HuH-7.5 (cell line): ENCODE data around the gene GPRC5C.
A peak's percentile ranks its signal among the peaks of the same experiment; 100 is the strongest.

Experiments
- DNase-seq: peaks from one replicate; pipeline ENCODE4 v3.0.0; 2011; ENCODE audit warnings: low spot score

The GPRC5C gene, protein sequence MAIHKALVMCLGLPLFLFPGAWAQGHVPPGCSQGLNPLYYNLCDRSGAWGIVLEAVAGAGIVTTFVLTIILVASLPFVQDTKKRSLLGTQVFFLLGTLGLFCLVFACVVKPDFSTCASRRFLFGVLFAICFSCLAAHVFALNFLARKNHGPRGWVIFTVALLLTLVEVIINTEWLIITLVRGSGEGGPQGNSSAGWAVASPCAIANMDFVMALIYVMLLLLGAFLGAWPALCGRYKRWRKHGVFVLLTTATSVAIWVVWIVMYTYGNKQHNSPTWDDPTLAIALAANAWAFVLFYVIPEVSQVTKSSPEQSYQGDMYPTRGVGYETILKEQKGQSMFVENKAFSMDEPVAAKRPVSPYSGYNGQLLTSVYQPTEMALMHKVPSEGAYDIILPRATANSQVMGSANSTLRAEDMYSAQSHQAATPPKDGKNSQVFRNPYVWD

DNA sequence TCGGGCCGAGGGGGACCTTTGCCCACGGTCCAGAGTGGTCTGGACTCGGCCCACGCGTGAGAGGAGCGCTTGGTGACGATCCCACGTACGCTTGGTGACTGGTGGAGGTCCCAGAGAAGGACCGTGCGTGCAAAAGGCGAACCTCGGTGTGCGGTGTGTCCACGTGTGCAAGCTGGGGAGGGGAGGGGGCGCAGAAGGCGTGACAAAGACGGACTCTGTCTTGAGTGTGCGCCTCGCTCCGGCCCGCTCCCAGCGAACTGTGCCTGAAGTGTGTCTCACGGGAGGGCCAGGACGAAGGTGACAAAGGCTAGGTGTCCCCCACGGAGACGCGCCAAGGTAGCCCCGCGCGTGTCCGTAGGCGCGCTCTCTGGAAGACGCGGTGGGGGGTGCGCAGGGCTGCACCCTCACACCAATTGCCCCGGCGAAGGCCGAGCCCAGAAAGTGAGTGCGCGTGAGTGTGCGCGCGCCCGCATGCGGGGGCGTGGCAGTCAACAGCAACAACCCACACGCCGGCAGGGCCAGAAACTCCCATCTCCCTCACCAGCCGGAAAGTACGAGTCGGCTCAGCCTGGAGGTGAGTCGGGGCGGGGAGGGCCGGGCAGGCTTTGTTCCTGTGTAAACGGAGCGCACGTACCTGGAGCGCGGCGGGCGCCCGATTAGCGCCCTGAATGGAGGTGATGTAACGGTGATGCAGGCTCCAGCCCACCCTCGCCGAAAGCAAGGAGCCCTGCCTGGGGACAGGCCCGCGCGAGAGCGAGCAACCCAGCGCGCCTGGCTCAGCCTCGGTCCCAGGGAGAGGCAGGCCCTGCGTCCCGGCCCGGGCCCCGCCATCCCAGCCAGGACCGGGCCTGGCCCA, at the start of gene GPRC5C:
Gene GPRC5C (plus strand): TSS at position 521 of the 856 bp plus-strand sequence. CDS start 7,689 bp downstream, outside the sequence.
- DNase-seq, result peak; percentile 92

DNA sequence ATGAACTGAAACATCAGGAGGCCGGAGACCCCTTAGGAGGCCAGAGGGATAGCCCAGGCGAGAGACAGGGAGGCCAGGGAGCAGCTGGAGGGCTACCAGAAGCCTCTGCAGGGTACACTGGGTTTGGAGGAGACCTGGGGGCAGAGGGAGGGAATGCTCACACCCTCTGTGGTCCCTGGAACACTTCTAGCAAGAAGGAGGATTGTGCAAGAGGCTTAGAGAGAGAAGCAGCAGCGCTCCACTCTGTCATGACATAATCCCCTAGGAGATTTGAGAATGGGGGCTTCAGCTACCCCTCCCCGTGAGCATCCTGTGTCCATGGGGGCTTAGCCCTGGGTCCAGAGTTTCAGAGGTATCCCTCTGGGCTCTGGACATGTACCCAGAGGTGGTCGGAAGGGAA, 48.7 kb upstream of the GPRC5C start:
- DNase-seq, result no peak

DNA sequence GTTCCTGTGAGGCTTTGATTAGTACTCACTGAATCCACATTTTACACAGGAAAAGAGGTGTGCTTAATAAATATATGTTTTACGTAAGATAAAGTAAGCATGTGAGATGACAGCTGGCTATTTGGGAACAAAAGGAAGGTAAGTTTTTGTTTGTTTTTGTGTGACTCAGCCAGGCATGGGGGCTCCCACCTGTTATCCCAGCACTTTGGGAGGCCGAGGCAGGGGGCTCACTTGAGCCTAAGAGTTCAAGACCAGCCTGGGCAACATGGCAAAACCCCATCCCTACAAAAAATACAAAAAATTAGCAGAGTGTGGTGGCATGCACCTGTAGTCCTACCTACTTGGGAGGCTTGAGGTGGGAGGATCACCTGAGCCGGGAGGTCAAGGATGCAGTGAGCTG, 46.7 kb upstream of the GPRC5C start:
- no peak for DNase-seq

DNA sequence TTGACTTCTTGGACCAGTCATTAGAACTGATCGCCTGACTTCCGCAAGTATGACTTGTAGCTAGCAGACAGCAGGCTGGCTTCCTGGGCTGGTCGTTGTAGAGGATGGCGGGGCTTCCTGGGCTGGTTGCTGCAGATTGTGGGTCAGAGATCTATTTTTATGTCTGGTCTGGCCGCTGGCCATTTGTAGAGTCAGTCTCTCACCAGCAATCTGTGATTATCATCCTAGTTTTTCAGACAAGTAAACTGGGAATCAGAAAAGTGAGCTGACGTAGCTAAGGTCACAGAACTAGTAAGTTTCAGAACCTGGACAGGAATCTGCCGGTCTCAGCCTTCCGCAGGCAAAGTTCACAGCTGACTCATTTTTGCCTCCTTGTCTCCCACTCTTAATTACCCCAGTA, 45.5 kb upstream of the GPRC5C start:
- DNase-seq, result no peak

DNA sequence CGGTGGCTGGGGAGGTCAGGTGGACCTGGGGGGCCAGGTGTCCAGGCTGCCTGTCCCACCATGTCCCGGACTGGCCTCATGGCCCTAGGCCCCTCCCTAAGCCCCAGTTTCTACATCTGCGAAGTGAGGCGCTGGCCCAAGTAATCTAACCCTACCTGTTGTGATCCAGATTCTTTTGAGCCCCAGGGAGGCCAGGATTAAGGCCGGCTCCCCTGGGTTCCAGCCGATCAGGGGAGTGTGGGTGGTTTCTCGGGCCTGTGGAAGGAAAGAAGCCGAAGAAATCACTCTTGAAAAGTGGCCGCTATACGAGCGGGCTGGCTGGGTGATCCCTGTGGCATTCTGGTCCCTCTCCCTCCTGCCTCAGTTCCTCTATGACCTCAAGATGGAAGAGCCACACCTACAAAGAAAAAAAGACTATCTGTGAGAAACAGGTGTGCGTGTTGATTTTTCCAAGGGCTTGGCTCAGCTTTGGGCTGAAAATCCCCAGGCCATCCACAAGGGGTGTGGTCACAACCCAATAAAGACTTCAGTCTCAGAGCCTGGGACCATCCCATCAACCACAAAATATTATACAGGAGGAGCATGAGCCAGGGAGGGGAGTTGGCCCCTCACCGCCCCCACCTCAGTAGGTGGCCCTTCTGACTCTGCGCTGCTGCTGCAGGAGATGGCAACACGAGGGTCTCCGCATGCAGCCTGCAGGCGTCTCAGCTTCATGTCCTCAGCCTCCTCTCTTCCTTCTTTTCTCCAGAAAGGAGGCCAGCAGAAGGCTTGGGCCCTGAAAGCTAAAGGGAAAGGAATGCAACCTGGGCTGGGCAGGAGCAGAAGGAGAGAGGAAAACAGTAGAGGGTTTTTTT, 44.3 kb upstream of the GPRC5C start:
- no peak for DNase-seq

- DNase-seq, result no peak
Observed at GRCh38 chr17:74389084-74389753, 42.7 kb upstream of the GPRC5C start.

- no peak for DNase-seq
Observed at GRCh38 chr17:74389937-74390679, 41.8 kb upstream of the GPRC5C start.

DNA sequence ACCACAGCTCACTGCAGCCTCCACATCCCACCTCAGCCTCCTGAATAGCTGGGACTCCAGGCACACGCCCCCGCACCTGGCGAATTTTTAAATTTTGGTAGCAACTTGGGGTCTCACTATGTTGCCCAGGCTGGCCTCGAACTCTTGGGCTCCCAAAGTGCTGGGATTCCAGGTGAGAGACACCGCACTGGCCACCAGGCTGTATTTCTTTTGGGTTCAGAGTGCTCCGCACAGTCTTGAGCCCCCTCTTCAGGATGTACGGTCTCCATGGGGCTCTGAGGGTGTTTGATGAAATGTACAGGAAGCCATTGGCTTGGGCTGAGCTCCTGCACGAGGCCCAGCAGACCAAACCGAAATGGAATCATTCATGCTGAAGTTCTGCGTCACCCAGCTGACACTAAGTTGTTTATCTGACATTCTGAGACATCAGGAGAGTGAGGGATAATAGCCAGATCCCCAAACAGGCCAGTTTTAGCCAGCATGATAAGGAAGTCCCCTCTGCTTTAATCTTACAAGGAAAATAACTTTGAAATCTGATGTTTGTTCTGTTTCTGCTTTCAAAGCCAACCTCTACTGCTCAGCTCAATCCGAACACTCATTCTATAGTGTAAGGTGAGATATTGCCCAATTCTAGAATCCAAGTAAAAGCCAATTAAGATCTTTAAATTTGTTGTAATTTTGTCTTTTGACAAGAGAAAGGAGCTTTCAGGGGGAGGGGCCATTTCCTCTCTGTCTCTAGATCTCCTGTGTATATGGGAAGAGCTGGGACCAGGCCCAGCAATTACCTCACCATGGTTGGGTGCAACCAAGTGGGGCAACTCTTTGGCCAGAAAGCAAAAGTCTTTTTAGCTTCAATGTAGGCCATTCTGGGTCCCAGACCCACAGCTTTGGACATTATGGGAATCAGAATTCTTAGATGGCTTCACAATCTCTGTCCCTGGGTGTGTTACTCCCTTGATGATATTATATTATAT, 40.9 kb upstream of the GPRC5C start:
- no peak for DNase-seq

- no peak for DNase-seq
Observed at GRCh38 chr17:74391771-74392170, 40.1 kb upstream of the GPRC5C start.

- no peak for DNase-seq
Observed at GRCh38 chr17:74392848-74393247, 39.0 kb upstream of the GPRC5C start.

- no peak for DNase-seq
Observed at GRCh38 chr17:74393346-74393942, 38.4 kb upstream of the GPRC5C start.

- DNase-seq, result no peak
Observed at GRCh38 chr17:74394275-74394950, 37.5 kb upstream of the GPRC5C start.

DNA sequence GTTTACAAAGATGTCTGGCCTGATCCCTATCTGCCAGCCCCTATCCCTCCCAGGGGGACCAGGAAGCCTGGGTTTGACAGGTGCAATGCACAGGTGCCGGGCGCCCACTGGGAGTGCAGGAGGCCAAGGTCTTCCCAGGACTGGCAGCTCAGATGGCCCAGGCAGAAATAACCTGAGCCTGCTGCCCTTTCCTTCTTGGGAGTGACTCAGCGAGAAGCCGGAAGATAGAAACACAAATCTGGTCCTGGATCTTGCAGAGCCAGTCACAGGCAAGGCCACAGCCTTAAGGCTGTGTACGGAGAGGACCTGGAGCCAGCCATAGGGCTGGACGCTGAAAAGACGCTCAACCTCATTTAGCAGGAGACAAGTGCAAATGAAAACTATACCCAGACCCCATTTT, 36.9 kb upstream of the GPRC5C start:
- no peak for DNase-seq

DNA sequence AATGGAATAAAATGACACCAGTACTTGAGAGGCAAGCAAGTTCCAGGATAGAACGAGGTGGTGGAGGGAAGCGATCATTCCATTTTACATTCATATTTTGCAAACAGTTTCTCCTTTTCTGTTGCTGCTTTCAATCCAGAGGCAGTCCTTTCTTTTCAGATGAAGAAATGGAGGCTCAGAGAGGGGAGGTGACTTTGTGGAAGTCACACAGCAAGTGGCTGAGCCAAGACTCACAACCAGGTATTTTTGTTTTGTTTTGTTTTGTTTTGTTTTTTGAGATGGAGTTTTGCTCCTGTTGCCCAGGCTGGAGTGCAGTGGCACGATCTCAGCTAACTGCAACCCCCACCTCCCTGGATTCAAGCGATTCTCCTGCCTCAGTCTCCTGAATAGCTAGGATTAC, 35.3 kb upstream of the GPRC5C start:
- DNase-seq, result no peak

GRCh38 chr17:74402048-74402447, 29.8 kb upstream of the GPRC5C start:
- DNase-seq, result no peak

GRCh38 chr17:74403512-74404137, 28.3 kb upstream of the GPRC5C start:
- no peak for DNase-seq

DNA sequence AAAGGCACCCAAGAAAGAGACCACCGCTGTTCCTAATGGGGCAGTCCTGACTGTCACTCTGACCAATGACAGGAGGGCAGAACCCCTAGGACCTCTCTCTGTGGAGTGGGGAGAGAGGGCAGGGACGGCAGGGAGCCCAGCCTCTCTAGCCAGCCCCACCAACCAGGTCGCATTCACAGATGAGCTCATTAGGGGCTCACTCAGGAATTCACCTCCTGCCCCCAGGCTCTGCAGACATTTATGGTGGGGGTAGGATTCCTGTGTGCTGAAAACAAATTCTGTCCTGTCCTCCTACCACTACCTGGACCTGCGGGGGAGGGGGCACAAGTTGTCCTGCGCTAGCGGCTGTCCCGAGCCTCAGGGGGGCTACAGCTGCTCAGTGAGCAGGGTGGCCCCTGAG, 27.7 kb upstream of the GPRC5C start:
- no peak for DNase-seq

GRCh38 chr17:74404789-74405188, 27.1 kb upstream of the GPRC5C start:
- DNase-seq, result no peak
